Fibroblast of upper back skin (primary cell): ENCODE data around the gene RASAL1.

ENCODE experiments used
- DNase-seq: peaks from one replicate; pipeline ENCODE4 v3.0.0-alpha.2; 2013

RASAL1 gene

GRCh38 chr12:113070117-113070906, 65.2 kb downstream of the RASAL1 start:
- no peak for DNase-seq

- no peak for DNase-seq
Measured at GRCh38 chr12:113069751-113070116, 65.8 kb downstream of the RASAL1 start.

GRCh38 chr12:113069149-113069548, 66.4 kb downstream of the RASAL1 start:
- DNase-seq, result no peak

GRCh38 chr12:113067987-113068935, 67.3 kb downstream of the RASAL1 start:
- DNase-seq, result no peak

GRCh38 chr12:113066813-113067400, 68.7 kb downstream of the RASAL1 start:
- DNase-seq, result no peak

GRCh38 chr12:113065126-113066007, 70.2 kb downstream of the RASAL1 start:
- DNase-seq, result no peak

- no peak for DNase-seq
Measured at GRCh38 chr12:113064395-113065125, 71.0 kb downstream of the RASAL1 start.

GRCh38 chr12:113063396-113064350, 71.9 kb downstream of the RASAL1 start:
- DNase-seq, result no peak

- DNase-seq, result no peak
Measured at GRCh38 chr12:113062502-113063395, 72.8 kb downstream of the RASAL1 start.

GRCh38 chr12:113061061-113061694, 74.4 kb downstream of the RASAL1 start:
- no peak for DNase-seq

GRCh38 chr12:113060336-113060960, 75.1 kb downstream of the RASAL1 start:
- DNase-seq, result no peak

GRCh38 chr12:113059071-113059595, 76.4 kb downstream of the RASAL1 start:
- no peak for DNase-seq

GRCh38 chr12:113058553-113058952, 77.0 kb downstream of the RASAL1 start:
- DNase-seq, result no peak

GRCh38 chr12:113057565-113058485, 77.7 kb downstream of the RASAL1 start:
- DNase-seq, result no peak

GRCh38 chr12:113056631-113057488, 78.7 kb downstream of the RASAL1 start, which contains the start of gene DTX1:
TSS of gene DTX1 (plus strand) at chr12:113056730. CDS start at chr12:113058193, 1,463 bp downstream.
- DNase-seq, result no peak

- no peak for DNase-seq
Measured at GRCh38 chr12:113056381-113056630, 79.3 kb downstream of the RASAL1 start.
